Measurements from ENCODE around the gene HS6ST3. TPM values are rescaled to one million over a fixed set of nuclear protein-coding genes. Genes with fewer than 3 reads are reported as not detected.

The HS6ST3 gene
- total RNA-seq, 4 donors from 2014 or later, result 0.97 to 2.2 (median 2.0) TPM

DNA sequence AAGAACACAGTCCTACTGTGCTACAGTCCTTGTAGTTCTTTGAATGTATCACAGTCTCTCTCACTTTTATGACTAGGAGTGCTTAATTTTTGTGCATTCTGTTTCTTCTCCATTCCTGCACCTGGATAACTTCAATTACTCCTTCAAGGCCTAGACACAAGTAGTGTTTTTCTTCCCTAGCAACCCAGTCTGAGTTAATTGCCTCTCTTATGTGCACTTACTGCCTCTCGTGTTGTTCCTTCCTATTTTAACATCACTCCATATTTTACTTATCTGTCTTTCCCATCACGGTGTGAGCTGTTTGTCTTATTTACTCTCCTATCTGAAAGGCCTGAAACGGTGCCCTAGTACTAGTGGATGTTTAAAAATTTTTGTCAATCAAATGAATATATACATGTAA lies 101.5 kb downstream of the HS6ST3 start:
- Histone ChIP-seq H3K4me1 (no peaks in the 10 kb centered on the region), H3K36me3 (no peaks in the 10 kb centered on the region), H3K27me3 (no peaks in the 10 kb centered on the region), H3K27ac (no peak overlapping the region), H3K4me3 (no peak overlapping the region), H3K9me3 (no peaks in the 10 kb centered on the region)
- intact Hi-C loops (cut with DNase I; ENCODE audit: low total_unique reads) (no loop called here), in situ Hi-C loops (cut with MboI; ENCODE audit: low sequenced_read_pairs in 4 of 4) (no loop called here)
- ATAC-seq (no peak), DNase-seq (no peak)
- TF ChIP-seq POLR2A (IDR thresholded peaks at IDR 0.05), result no peak
- TF ChIP-seq, protein P1, sequence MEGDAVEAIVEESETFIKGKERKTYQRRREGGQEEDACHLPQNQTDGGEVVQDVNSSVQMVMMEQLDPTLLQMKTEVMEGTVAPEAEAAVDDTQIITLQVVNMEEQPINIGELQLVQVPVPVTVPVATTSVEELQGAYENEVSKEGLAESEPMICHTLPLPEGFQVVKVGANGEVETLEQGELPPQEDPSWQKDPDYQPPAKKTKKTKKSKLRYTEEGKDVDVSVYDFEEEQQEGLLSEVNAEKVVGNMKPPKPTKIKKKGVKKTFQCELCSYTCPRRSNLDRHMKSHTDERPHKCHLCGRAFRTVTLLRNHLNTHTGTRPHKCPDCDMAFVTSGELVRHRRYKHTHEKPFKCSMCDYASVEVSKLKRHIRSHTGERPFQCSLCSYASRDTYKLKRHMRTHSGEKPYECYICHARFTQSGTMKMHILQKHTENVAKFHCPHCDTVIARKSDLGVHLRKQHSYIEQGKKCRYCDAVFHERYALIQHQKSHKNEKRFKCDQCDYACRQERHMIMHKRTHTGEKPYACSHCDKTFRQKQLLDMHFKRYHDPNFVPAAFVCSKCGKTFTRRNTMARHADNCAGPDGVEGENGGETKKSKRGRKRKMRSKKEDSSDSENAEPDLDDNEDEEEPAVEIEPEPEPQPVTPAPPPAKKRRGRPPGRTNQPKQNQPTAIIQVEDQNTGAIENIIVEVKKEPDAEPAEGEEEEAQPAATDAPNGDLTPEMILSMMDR (IDR thresholded peaks at IDR 0.05 in 4 of 5, conservative IDR thresholded peaks at IDR 0.05 in 1 of 5), result no peak

DNA sequence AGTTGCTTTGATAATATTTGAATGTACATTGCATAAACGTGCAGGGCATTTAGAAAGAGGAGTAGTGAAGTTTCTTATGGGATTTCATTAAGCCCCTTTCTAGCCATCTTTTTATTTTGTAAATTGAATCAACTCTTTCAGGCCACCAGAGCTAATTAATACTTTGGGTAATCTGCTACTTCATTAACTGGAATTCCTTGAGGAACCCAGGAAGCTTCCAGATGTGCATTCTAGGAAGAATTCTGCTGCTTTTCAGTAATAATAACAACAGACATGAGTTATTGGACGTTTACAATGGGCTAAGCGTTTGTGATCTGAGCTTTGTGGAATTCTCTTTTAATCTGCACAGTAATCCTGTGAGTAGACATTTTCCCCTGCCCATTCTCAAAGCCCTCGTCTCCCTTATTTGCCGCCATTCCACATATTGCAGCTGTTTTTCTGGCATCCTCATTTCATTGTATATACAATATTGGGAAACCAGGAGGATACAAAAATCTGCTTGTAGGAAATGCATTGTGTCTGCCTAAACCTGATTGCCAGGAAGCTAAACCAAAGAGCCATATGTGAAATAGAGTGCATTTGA lies 103.9 kb downstream of the HS6ST3 start:
- Histone ChIP-seq H3K4me3 (no peak overlapping the region), H3K4me1 (no peaks in the 10 kb centered on the region), H3K27ac (no peak overlapping the region), H3K9me3 (no peaks in the 10 kb centered on the region), H3K36me3 (no peaks in the 10 kb centered on the region), H3K27me3 (no peaks in the 10 kb centered on the region)
- in situ Hi-C loops (cut with MboI; ENCODE audit: low sequenced_read_pairs in 4 of 4) (no loop called here), intact Hi-C loops (cut with DNase I; ENCODE audit: low total_unique reads) (no loop called here)
- ATAC-seq, result no peak
- DNase-seq, result no peak
- TF ChIP-seq POLR2A (IDR thresholded peaks at IDR 0.05), result no peak
- TF ChIP-seq, protein P1 (IDR thresholded peaks at IDR 0.05 in 4 of 5, conservative IDR thresholded peaks at IDR 0.05 in 1 of 5), result no peak

DNA sequence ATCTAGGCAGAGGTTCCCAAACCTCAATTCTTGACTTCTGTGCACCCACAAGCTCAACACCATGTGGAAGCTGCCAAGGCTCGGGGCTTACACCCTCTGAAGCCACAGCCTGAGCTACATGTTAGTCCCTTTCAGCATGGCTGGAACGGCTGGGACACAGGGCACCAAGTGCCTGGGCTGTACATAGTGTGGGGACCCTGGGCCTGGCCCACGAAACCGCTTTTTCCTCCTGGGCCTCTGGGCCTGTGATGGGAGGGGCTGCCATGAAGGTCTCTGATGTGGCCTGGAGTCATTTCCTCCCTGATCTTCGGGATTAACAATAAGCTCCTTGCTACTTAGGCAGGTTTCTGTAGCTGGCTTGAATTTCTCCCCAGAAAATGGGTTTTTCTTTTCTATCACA lies 108.1 kb downstream of the HS6ST3 start:
- no peak for DNase-seq
- H3K36me3 ChIP-seq, result no peaks in the 10 kb centered on the region
- TF ChIP-seq, protein P1 (IDR thresholded peaks at IDR 0.05 in 4 of 5, conservative IDR thresholded peaks at IDR 0.05 in 1 of 5), result no peak
- no peak for TF ChIP-seq POLR2A (IDR thresholded peaks at IDR 0.05)
- no peak overlapping the region for H3K4me3 ChIP-seq
- H3K9me3 ChIP-seq, result no peaks in the 10 kb centered on the region
- H3K27ac ChIP-seq, result no peak overlapping the region
- H3K27me3 ChIP-seq, result no peaks in the 10 kb centered on the region
- ATAC-seq, result no peak
- in situ Hi-C loops (cut with MboI; ENCODE audit: low sequenced_read_pairs in 4 of 4) (no loop called here), intact Hi-C loops (cut with DNase I; ENCODE audit: low total_unique reads) (no loop called here)
- no peaks in the 10 kb centered on the region for H3K4me1 ChIP-seq

DNA sequence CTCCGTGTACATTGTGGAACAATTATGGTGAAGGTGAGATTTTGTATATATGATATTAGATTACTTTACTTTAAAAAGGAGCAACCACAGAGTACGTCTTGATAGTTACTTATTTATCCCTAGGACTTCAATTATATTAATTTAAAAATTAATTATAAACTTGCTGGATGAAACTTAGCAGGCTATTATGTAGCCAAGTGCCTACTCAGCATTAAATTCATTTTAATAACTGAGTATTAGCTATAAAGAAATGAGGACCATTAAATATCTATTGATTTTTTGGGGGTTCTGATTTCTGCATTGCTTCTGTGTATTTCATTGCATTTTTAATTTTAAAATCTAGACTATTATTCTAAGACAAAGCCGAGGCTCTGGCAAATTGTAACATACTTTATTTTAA lies 109.4 kb downstream of the HS6ST3 start:
- H3K27ac ChIP-seq, result no peak overlapping the region
- H3K36me3 ChIP-seq, result no peaks in the 10 kb centered on the region
- in situ Hi-C loops (cut with MboI; ENCODE audit: low sequenced_read_pairs in 4 of 4) (no loop called here), intact Hi-C loops (cut with DNase I; ENCODE audit: low total_unique reads) (no loop called here)
- TF ChIP-seq, protein P1 (IDR thresholded peaks at IDR 0.05 in 4 of 5, conservative IDR thresholded peaks at IDR 0.05 in 1 of 5), result no peak
- no peak for TF ChIP-seq POLR2A (IDR thresholded peaks at IDR 0.05)
- H3K4me1 ChIP-seq, result no peaks in the 10 kb centered on the region
- H3K9me3 ChIP-seq, result no peaks in the 10 kb centered on the region
- no peak overlapping the region for H3K4me3 ChIP-seq
- no peaks in the 10 kb centered on the region for H3K27me3 ChIP-seq
- DNase-seq, result no peak
- ATAC-seq, result no peak

DNA sequence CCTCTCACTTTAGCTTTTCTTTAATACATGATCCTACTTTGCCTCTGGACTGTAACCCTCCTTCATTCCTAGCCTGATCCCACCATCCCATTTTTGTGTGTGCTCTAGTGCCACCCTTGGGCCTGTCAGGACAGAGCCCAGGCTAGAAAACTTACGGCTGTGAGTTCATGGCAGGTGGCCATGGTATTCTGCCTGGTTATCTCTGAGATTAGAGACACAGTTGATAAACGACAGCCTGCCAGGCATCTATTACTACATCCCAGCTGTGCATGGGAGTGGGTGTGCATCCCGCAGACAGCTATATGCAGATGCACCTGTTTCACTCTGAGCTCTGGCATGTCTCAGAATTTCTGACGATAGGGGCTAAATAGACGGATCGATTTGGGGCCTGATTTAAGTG lies 110.9 kb downstream of the HS6ST3 start:
- DNase-seq (no peak), ATAC-seq (no peak)
- Histone ChIP-seq H3K27ac (no peak overlapping the region), H3K36me3 (no peaks in the 10 kb centered on the region), H3K4me3 (no peak overlapping the region), H3K4me1 (no peaks in the 10 kb centered on the region), H3K9me3 (no peaks in the 10 kb centered on the region), H3K27me3 (no peaks in the 10 kb centered on the region)
- intact Hi-C loops (cut with DNase I; ENCODE audit: low total_unique reads) (no loop called here), in situ Hi-C loops (cut with MboI; ENCODE audit: low sequenced_read_pairs in 4 of 4) (no loop called here)
- TF ChIP-seq, protein P1 (IDR thresholded peaks at IDR 0.05 in 4 of 5, conservative IDR thresholded peaks at IDR 0.05 in 1 of 5), result no peak
- TF ChIP-seq POLR2A (IDR thresholded peaks at IDR 0.05), result no peak
